Neural crest cell (in vitro differentiated cells): ENCODE measurements around the gene SLIT3. TPM values are rescaled to one million over a fixed set of nuclear protein-coding genes. Genes with fewer than 3 reads are reported as not detected.

Experiments used
- DNase-seq: peaks from one replicate; pipeline ENCODE4 v3.0.0; 2021; ENCODE audit warnings: low read depth, mixed read lengths, low spot score
- H3K27ac Mint-ChIP-seq: one replicate; pipeline ENCODE4 v1.8.0; 2021; ENCODE audit warnings: mild to moderate bottlenecking, mixed read lengths; ENCODE audit not compliant: unreplicated experiment
- H3K27me3 Mint-ChIP-seq: 2 replicates; pipeline ENCODE4 v1.8.0; 2021; ENCODE audit warnings: low read depth, mild to moderate bottlenecking, mixed read lengths
- H3K36me3 Mint-ChIP-seq: 2 replicates; pipeline ENCODE4 v1.8.0; 2021; ENCODE audit warnings: low read depth, mild to moderate bottlenecking, mixed read lengths
- H3K4me1 Mint-ChIP-seq: 2 replicates; pipeline ENCODE4 v1.8.0; 2021; ENCODE audit warnings: mixed read lengths
- H3K4me3 Mint-ChIP-seq: one replicate; pipeline ENCODE4 v1.8.0; 2021; ENCODE audit warnings: mild to moderate bottlenecking, mixed read lengths
- H3K9me3 Mint-ChIP-seq: 2 replicates; pipeline ENCODE4 v1.8.0; 2021; ENCODE audit warnings: mixed read lengths
- CTCF ChIP-seq: fragments of 200-600 bp; sonication (generic); conservative IDR thresholded peaks from 2 replicates; pipeline ENCODE4 v1.5.0; 2021; ENCODE audit warnings: antibody characterized with exemption, mild to moderate bottlenecking
- total RNA-seq: library from RNA; stranded (reverse); gene quantifications from 2 replicates; pipeline ENCODE4 v1.2.1, GENCODE V29; 2021

SLIT3 gene
- total RNA-seq, 1 donor from 2014 or later = 13.3 TPM

GRCh38 chr5:168874713-168875380 is 426.1 kb downstream of the SLIT3 start:
- H3K27ac Mint-ChIP-seq = no peak overlapping the region

GRCh38 chr5:168872246-168872645 is 428.7 kb downstream of the SLIT3 start:
- DNase-seq = no peak
- H3K9me3 Mint-ChIP-seq = peaks cover under 1% of the 10 kb centered on the region
- TF ChIP-seq CTCF = no peak
- no peak overlapping the region for H3K27ac Mint-ChIP-seq
- H3K4me3 Mint-ChIP-seq = no peak overlapping the region
- H3K4me1 Mint-ChIP-seq = peaks cover 51% of the 10 kb centered on the region
- H3K27me3 Mint-ChIP-seq = peaks cover 17% of the 10 kb centered on the region
- no peaks in the 10 kb centered on the region for H3K36me3 Mint-ChIP-seq

More at GRCh38 chr5:168874713-168875380, 426.1 kb downstream of the SLIT3 start:
- H3K4me1 Mint-ChIP-seq = peaks cover 57% of the 10 kb centered on the region
- peaks cover 14% of the 10 kb centered on the region for H3K27me3 Mint-ChIP-seq
- no peak overlapping the region for H3K4me3 Mint-ChIP-seq
- no peaks in the 10 kb centered on the region for H3K9me3 Mint-ChIP-seq
- TF ChIP-seq CTCF = peak; percentile 51
- H3K36me3 Mint-ChIP-seq = no peaks in the 10 kb centered on the region
- DNase-seq = peak; percentile 28

- Mint-ChIP-seq H3K27ac (no peak overlapping the region), H3K4me3 (no peak overlapping the region), H3K4me1 (peaks cover 53% of the 10 kb centered on the region), H3K36me3 (no peaks in the 10 kb centered on the region), H3K9me3 (peaks cover 2% of the 10 kb centered on the region), H3K27me3 (peaks cover 9% of the 10 kb centered on the region)
- no peak for TF ChIP-seq CTCF
- DNase-seq = no peak
Observed at GRCh38 chr5:168870910-168871309, 430.0 kb downstream of the SLIT3 start.

GRCh38 chr5:168869615-168870227 is 431.2 kb downstream of the SLIT3 start:
- Mint-ChIP-seq H3K27ac (no peak overlapping the region), H3K27me3 (peaks cover 7% of the 10 kb centered on the region), H3K4me1 (peaks cover 55% of the 10 kb centered on the region), H3K36me3 (no peaks in the 10 kb centered on the region), H3K9me3 (peaks cover 2% of the 10 kb centered on the region), H3K4me3 (no peak overlapping the region)
- no peak for DNase-seq
- no peak for TF ChIP-seq CTCF

- H3K27me3 Mint-ChIP-seq = peaks cover 5% of the 10 kb centered on the region
- H3K36me3 Mint-ChIP-seq = no peaks in the 10 kb centered on the region
- no peak for TF ChIP-seq CTCF
- no peak overlapping the region for H3K27ac Mint-ChIP-seq
- H3K4me1 Mint-ChIP-seq = peaks cover 62% of the 10 kb centered on the region
- DNase-seq = no peak
- H3K4me3 Mint-ChIP-seq = no peak overlapping the region
- peaks cover 2% of the 10 kb centered on the region for H3K9me3 Mint-ChIP-seq
Observed at GRCh38 chr5:168867241-168867640, 433.7 kb downstream of the SLIT3 start.
